ENCODE results near the gene OR2L8. TPM values are rescaled to one million over a fixed set of nuclear protein-coding genes. Genes with fewer than 3 reads are reported as not detected.

Gene OR2L8
- total RNA-seq, 6 experiments from 2014 or later = not detected

- no peaks in the 10 kb centered on the region for H3K36me3 ChIP-seq
- ATAC-seq (no peak), DNase-seq (no peak)
- intact Hi-C loops (cut with DNase I) = no loop called here
- no peak within 1 kb of the TSS for H3K4me3 ChIP-seq
- H3K27me3 ChIP-seq = peaks cover 0 to 2% of the 10 kb centered on the region in 2 donors
- H3K9me3 ChIP-seq = no peaks in the 10 kb centered on the region
- WGBS (ENCODE audit: insufficient coverage, low coverage, low lambda C conversion rate, missing lambda C conversion rate) = 37% methylated on average over 2 of the region's 2 CpGs
- TF ChIP-seq CTCF (IDR thresholded peaks at IDR 0.05) = no peak
- TF ChIP-seq POLR2A (IDR thresholded peaks at IDR 0.05) = no peak
- H3K4me1 ChIP-seq = no peaks in the 10 kb centered on the region
- H3K27ac ChIP-seq = no peak within 1 kb of the TSS
Observed at GRCh38 chr1:247919952-247920351, 28.7 kb upstream of the OR2L8 start, which contains the start of gene OR2T8. OR2T8 (plus strand) TSS chr1:247920252; CDS start chr1:247921018, 766 bp downstream.

DNA sequence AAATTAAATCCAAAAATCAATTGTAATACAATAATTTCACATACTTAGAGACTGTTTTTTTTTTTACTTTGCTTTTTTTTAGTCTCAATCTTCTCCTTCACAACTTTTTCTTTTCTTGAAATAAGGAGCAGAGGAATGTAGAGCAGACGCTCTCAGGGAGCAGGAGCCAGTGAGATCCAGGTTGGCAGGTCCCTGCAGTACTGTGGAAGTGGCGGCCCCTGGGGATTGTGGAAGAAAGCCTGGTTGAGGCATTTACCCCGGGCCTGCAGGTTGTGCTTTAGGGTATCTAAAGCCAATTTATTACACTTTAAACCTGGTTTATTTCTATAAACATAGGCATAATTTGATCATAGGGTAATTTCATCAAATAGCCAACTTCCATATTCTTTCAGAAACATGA is 24.7 kb upstream of the OR2L8 start:
- no peaks in the 10 kb centered on the region for H3K36me3 ChIP-seq
- ATAC-seq = no peak
- intact Hi-C loops (cut with DNase I) = no loop called here
- 44% methylated on average over 3 of the region's 3 CpGs for WGBS (ENCODE audit: insufficient coverage, low coverage, low lambda C conversion rate, missing lambda C conversion rate)
- no peak for DNase-seq
- TF ChIP-seq CTCF (IDR thresholded peaks at IDR 0.05) = no peak
- TF ChIP-seq POLR2A (IDR thresholded peaks at IDR 0.05) = no peak
- no peak overlapping the region for H3K4me3 ChIP-seq
- H3K27ac ChIP-seq = no peak overlapping the region
- no peaks in the 10 kb centered on the region for H3K4me1 ChIP-seq
- no peaks in the 10 kb centered on the region for H3K9me3 ChIP-seq
- H3K27me3 ChIP-seq = no peaks in the 10 kb centered on the region

DNA sequence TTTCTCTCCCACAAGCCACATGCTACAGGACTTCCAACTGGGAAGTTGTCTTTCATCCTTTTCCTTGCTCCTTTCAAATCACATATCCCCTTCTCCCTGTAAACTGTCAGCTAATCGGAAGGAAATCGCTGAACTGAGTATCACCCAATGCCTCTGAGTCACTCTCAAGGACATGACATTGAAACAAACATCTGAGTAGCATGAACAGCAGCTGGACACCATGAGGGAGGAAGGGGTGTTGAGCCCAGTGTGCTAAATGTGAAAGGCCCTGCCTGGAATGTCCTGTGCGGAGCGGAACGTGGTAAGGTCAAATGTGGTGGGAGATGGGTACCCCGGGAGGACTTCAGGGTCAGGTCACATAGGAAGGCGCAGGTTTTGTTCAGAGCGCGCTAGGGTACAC is 23.8 kb upstream of the OR2L8 start, which contains the start of gene OR2AJ1:
Gene OR2AJ1, plus strand, starts transcription at position 22 of the 400 bp plus-strand sequence. CDS start 8,880 bp downstream, outside the sequence.
- intact Hi-C loops (cut with DNase I) = no loop called here
- TF ChIP-seq CTCF (IDR thresholded peaks at IDR 0.05) (no peak), POLR2A (IDR thresholded peaks at IDR 0.05) (no peak)

GRCh38 chr1:247933989-247934388 is 14.7 kb upstream of the OR2L8 start:
- no peak overlapping the region for H3K4me3 ChIP-seq
- DNase-seq = no peak
- TF ChIP-seq CTCF (IDR thresholded peaks at IDR 0.05) (no peak), POLR2A (IDR thresholded peaks at IDR 0.05) (no peak)
- no peaks in the 10 kb centered on the region for H3K4me1 ChIP-seq
- H3K27me3 ChIP-seq = no peaks in the 10 kb centered on the region
- no peaks in the 10 kb centered on the region for H3K36me3 ChIP-seq
- intact Hi-C loops (cut with DNase I) = no loop called here
- 84% methylated on average over 6 of the region's 8 CpGs for WGBS (ENCODE audit: insufficient coverage, low coverage, low lambda C conversion rate, missing lambda C conversion rate)
- no peak for ATAC-seq
- H3K9me3 ChIP-seq = no peaks in the 10 kb centered on the region
- no peak overlapping the region for H3K27ac ChIP-seq

More for the DNA sequence above, 23.8 kb upstream of the OR2L8 start, which contains the start of gene OR2AJ1:
- no peak within 1 kb of the TSS for H3K27ac ChIP-seq
- H3K4me3 ChIP-seq = no peak within 1 kb of the TSS
- H3K4me1 ChIP-seq = no peaks in the 10 kb centered on the region
- H3K9me3 ChIP-seq = no peaks in the 10 kb centered on the region
- no peaks in the 10 kb centered on the region for H3K36me3 ChIP-seq
- 76% methylated on average over 9 of the region's 9 CpGs for WGBS (ENCODE audit: insufficient coverage, low coverage, low lambda C conversion rate, missing lambda C conversion rate)
- no peaks in the 10 kb centered on the region for H3K27me3 ChIP-seq
- ATAC-seq (no peak), DNase-seq (no peak)

DNA sequence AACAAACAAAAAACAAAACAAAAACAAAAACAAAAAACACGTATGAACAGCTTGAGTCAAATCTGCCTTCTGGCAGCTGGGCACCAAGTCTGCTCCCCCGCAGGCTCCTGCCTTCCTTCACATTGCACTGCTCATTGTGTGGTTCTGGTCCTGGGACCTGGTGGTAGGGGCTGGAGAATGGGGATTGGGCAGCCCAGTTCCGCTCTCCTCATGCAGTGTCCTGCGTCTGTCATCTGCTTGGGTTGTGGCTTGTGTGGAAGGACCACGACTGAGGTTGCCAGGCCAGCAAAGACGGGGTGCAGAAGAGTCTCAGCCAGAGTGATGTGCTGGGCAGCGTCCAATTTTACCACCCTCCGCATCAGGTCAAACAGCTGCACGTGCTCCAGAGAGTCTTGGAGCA is 12.9 kb upstream of the OR2L8 start:
- no peak for ATAC-seq
- H3K27me3 ChIP-seq = no peaks in the 10 kb centered on the region
- H3K27ac ChIP-seq = no peak overlapping the region
- no peaks in the 10 kb centered on the region for H3K4me1 ChIP-seq
- no peak for DNase-seq
- TF ChIP-seq POLR2A (IDR thresholded peaks at IDR 0.05) (no peak), CTCF (IDR thresholded peaks at IDR 0.05) (no peak)
- intact Hi-C loops (cut with DNase I) = no loop called here
- no peak overlapping the region for H3K4me3 ChIP-seq
- 86% methylated on average over 7 of the region's 9 CpGs for WGBS (ENCODE audit: insufficient coverage, low coverage, low lambda C conversion rate, missing lambda C conversion rate)
- H3K9me3 ChIP-seq = no peaks in the 10 kb centered on the region
- no peaks in the 10 kb centered on the region for H3K36me3 ChIP-seq
